GM12878 (cell line): ENCODE data around the gene NFATC1. TPM values are rescaled to one million over a fixed set of nuclear protein-coding genes. Genes with fewer than 3 reads are reported as not detected.

ENCODE experiments used
- ATAC-seq: fragments of 200-7000 bp; cut with Tn5 transposase; 3 replicates; pipeline ENCODE4 v1.9.1; 2020; ENCODE audit warnings: mild to moderate bottlenecking, moderate library complexity
- BruUV-seq: library from RNA; stranded (reverse); fragments of 400-500 nt; replicated peaks from 2 replicates; lab custom pipeline; 2021; lab: Mats Ljungman, UMichigan
- CTCF ChIA-PET: fragments of 300-600 bp; sonication (Branson Sonifier 250); formaldehyde crosslinking; extraction: SDS; loops from one replicate; lab custom pipeline; 2021; ENCODE audit warnings: inconsistent platforms; lab: Yijun Ruan, JAX
- POLR2A ChIA-PET: fragments of 350-600 bp; formaldehyde crosslinking; extraction: SDS; loops from one replicate; lab custom pipeline; 2021; ENCODE audit warnings: inconsistent platforms; lab: Charles Lee
- RAD21 ChIA-PET: fragments of 300-600 bp; sonication (Branson Sonifier 250); formaldehyde crosslinking; loops from one replicate; lab custom pipeline; 2023; ENCODE audit warnings: antibody characterized with exemption; ENCODE audit not compliant: unreplicated experiment; lab: Charles Lee
- SMC1A ChIA-PET: fragments of 300-600 bp; sonication (Branson Sonifier 250); formaldehyde crosslinking; loops from one replicate; lab custom pipeline; 2023; ENCODE audit not compliant: unreplicated experiment, uncharacterized antibody; lab: Charles Lee
- DNase-seq: peaks from one replicate; pipeline ENCODE4 v3.0.0-alpha.2; 2011; ENCODE audit warnings: low read depth, low spot score
- FAIRE-seq: peaks from 3 replicates; lab custom pipeline; 2011; peaks lifted over from hg19 to GRCh38; lab: Jason Lieb, UNC
- H2AFZ ChIP-seq: 2 replicates; pipeline ENCODE4 v1.6.0; 2011; ENCODE audit warnings: low read depth, low read length, control low read depth; ENCODE audit not compliant: control insufficient read depth
- H3K27ac ChIP-seq: 2 replicates; pipeline ENCODE4 v1.5.1; 2011; ENCODE audit warnings: control low read depth; ENCODE audit not compliant: control insufficient read depth, insufficient read depth
- H3K27me3 ChIP-seq, 2 experiments: replicated peaks in 1 of 2; 2 replicates each; pipeline versions ENCODE4 v1.6.0 to v1.6.1; 2011; ENCODE audit warnings: low read length in 1 of 2; ENCODE audit not compliant: control insufficient read depth in 2 of 2, insufficient read depth in 2 of 2
- H3K36me3 ChIP-seq, 2 experiments: 2 replicates each; pipeline ENCODE4 v1.5.1; 2011; ENCODE audit warnings: low read length in 1 of 2; ENCODE audit not compliant: control insufficient read depth in 2 of 2, insufficient read depth in 2 of 2
- H3K4me1 ChIP-seq: 2 replicates; pipeline ENCODE4 v1.6.1; 2011; ENCODE audit warnings: mild to moderate bottlenecking, low read length, moderate library complexity, mixed read lengths; ENCODE audit not compliant: control insufficient read depth, insufficient read depth
- H3K4me2 ChIP-seq: 2 replicates; pipeline ENCODE4 v1.6.0; 2011; ENCODE audit warnings: control low read depth; ENCODE audit not compliant: control insufficient read depth, insufficient read depth
- H3K4me3 ChIP-seq: fragments of 200-600 bp; sonication (generic); 2 replicates; pipeline ENCODE4 v1.5.1; 2016
- H3K79me2 ChIP-seq: 2 replicates; pipeline ENCODE4 v1.6.0; 2011; ENCODE audit warnings: low read length; ENCODE audit not compliant: control insufficient read depth, insufficient read depth
- H3K9ac ChIP-seq: 2 replicates; pipeline ENCODE4 v1.8.0; 2011; ENCODE audit warnings: low read length, control low read depth, mixed read lengths; ENCODE audit not compliant: control insufficient read depth, insufficient read depth
- H3K9me3 ChIP-seq: replicated peaks from 3 replicates; pipeline ENCODE4 v1.5.1; 2011; ENCODE audit warnings: mild to moderate bottlenecking, low read length; ENCODE audit not compliant: control insufficient read depth, insufficient read depth
- H4K20me1 ChIP-seq: 2 replicates; pipeline ENCODE4 v1.6.0; 2011; ENCODE audit not compliant: control insufficient read depth, insufficient read depth
- BCLAF1 ChIP-seq: fragments of 450-650 bp; IDR thresholded peaks from 2 replicates; pipeline ENCODE4 v1.6.1; 2017; ENCODE audit warnings: antibody characterized with exemption, mild to moderate bottlenecking, moderate library complexity
- BMI1 ChIP-seq: fragments of 450-650 bp; IDR thresholded peaks from 2 replicates; pipeline ENCODE4 v1.6.1; 2016; ENCODE audit warnings: mild to moderate bottlenecking, moderate library complexity, borderline replicate concordance
- EP300 ChIP-seq, 2 experiments: fragments of 150-350 bp in 1 of 2; IDR thresholded peaks; 2 replicates each; pipeline ENCODE4 v1.6.1; 2011 to 2012; ENCODE audit warnings: low read depth in 2 of 2, low read length in 2 of 2, borderline replicate concordance in 1 of 2, improper control_type of control experiment in 1 of 2, inconsistent platforms in 1 of 2; ENCODE audit not compliant: control insufficient read depth in 1 of 2
- ESRRA ChIP-seq: IDR thresholded peaks from 2 replicates; pipeline ENCODE4 v1.6.1; 2012; ENCODE audit warnings: mild to moderate bottlenecking, low read length, improper control_type of control experiment
- FOS ChIP-seq: IDR thresholded peaks from 3 replicates; pipeline ENCODE4 v1.6.1; 2011; ENCODE audit warnings: borderline replicate concordance; ENCODE audit not compliant: insufficient read length; ENCODE audit errors: extremely low read depth
- HDGF ChIP-seq: fragments of 450-650 bp; IDR thresholded peaks from 2 replicates; pipeline ENCODE4 v1.6.1; 2016; ENCODE audit warnings: antibody characterized with exemption
- NFIC ChIP-seq: IDR thresholded peaks from 2 replicates; pipeline ENCODE4 v1.6.1; 2012; ENCODE audit warnings: low read depth, mild to moderate bottlenecking, inconsistent platforms, low read length, moderate library complexity
- POU2F2 ChIP-seq: IDR thresholded peaks from 3 replicates; pipeline ENCODE4 v1.6.1; 2011; ENCODE audit warnings: low read depth, mild to moderate bottlenecking, low read length, borderline replicate concordance
- RAD21 ChIP-seq: IDR thresholded peaks from 2 replicates; pipeline ENCODE4 v1.6.1; 2011; ENCODE audit warnings: mild to moderate bottlenecking, low read depth, low read length, moderate library complexity; ENCODE audit not compliant: insufficient read depth
- RELB ChIP-seq: fragments of 450-650 bp; IDR thresholded peaks from 2 replicates; pipeline ENCODE4 v1.6.1; 2017; ENCODE audit warnings: low read depth, mild to moderate bottlenecking, moderate library complexity
- SP1 ChIP-seq: IDR thresholded peaks from one replicate; pipeline ENCODE4 v1.6.1; 2011; ENCODE audit warnings: low read depth, low read length
- STAT1 ChIP-seq: fragments of 450-650 bp; conservative IDR thresholded peaks from 2 replicates; pipeline ENCODE4 v1.6.1; 2014; ENCODE audit warnings: antibody characterized with exemption, mild to moderate bottlenecking
- TCF7 ChIP-seq: IDR thresholded peaks from 2 replicates; pipeline ENCODE4 v1.6.1; 2014; ENCODE audit warnings: antibody characterized with exemption, borderline replicate concordance
- WGBS: methylation state at CpG from one replicate; pipeline ENCODE4 v1.1.6; 2016; ENCODE audit warnings: low lambda C conversion rate; ENCODE audit not compliant: insufficient replicate concordance, insufficient coverage; ENCODE audit errors: missing lambda C conversion rate; 5-methylcytosine and 5-hydroxymethylcytosine counted together
- in situ Hi-C: fragments of 300-500 bp; cut with MboI; formaldehyde crosslinking; loops from 9 replicates; pipeline ENCODE4 v1.14.3; 2018; ENCODE audit warnings: mixed read lengths
- intact Hi-C: fragments of 100-400 bp; cut with micrococcal nuclease; formaldehyde crosslinking; loops from one replicate; pipeline ENCODE4 v1.14.2; 2022; ENCODE audit not compliant: unreplicated experiment
- polyA plus RNA-seq, 11 experiments: library from polyadenylated mRNA; depleted of rRNA in 4 of 11; unstranded in 6 of 11; stranded (reverse) in 5 of 11; fragments of >200 nt; fragmentation: Nextera tagmentation in 4 of 11; fragmentation: Illumina TruSeq in 1 of 11; extraction: Ambion mirVana in 4 of 11; extraction: Trizol in 1 of 11; gene quantifications; 1 replicate in 1 of 11; 2 replicates in 10 of 11; pipeline versions ENCODE4 v1.2.1 to v1.2.3, GENCODE V29; 2011 to 2016; ENCODE audit warnings: inconsistent platforms in 2 of 11, missing spikeins in 2 of 11, low read depth in 1 of 11
- total RNA-seq, 4 experiments: library from RNA; depleted of rRNA in 3 of 4; stranded (reverse); fragments of >200 nt in 3 of 4; fragmentation: Illumina TruSeq in 1 of 4; extraction: Trizol in 1 of 4; gene quantifications; 2 replicates each; pipeline versions ENCODE4 v1.2.1 to v1.2.3, GENCODE V29; 2013 to 2021
- TF ChIP-seq, protein P1 (sequence below): IDR thresholded peaks from 2 replicates; pipeline ENCODE4 v1.6.1; 2012; ENCODE audit warnings: low read depth, low read length, improper control_type of control experiment
- TF ChIP-seq, protein P2 (sequence below): fragments of 450-650 bp; IDR thresholded peaks from 2 replicates; pipeline ENCODE4 v1.6.1; 2016; ENCODE audit warnings: mild to moderate bottlenecking, moderate library complexity, borderline replicate concordance

Gene NFATC1
- total and polyA plus RNA-seq, 10 of the 15 experiments (the other 5 are each of a cell fraction or from before 2014, with no cell fraction given) = 0.84 to 20.8 (median 5.1) TPM

DNA sequence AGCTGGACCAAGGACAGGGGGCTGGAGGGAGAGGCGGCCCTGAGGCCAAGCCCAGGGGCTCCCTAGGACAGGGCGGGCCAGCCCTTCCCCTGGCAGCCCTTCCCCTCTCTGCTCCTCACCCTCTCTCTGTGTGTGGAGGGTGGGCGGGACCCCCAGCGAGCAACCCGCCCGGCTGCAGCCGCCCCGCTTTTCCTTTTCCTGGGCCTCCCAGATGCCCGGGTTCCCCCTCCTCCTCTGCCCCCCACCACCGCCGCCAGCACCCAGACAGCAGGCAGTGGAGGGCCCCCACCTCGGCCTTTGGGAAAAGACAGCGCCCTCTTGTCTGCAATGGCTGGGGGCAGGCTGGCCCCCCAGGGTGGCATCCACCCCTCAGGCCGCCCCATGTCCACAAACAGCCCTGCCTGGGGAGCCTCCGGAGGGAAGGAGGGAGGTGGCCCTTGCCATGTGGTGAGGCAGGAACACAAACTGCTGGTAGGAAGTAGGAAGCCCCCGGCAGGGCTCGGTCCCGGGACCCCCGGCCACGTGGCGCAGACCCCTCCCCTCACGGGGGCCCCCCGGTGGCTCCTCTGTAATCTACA, 148.7 kb downstream of the NFATC1 start (continued):
- TF ChIP-seq RELB (no peak), BCLAF1 (no peak), ESRRA (no peak), POU2F2 (no peak), FOS (no peak)
- TF ChIP-seq, protein P1, sequence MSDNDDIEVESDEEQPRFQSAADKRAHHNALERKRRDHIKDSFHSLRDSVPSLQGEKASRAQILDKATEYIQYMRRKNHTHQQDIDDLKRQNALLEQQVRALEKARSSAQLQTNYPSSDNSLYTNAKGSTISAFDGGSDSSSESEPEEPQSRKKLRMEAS = no peak
- TF ChIP-seq, all 136 proteins: peak for 0

- Histone ChIP-seq H3K79me2 (no peaks in the 10 kb centered on the region), H3K9ac (no peak overlapping the region), H3K36me3 (no peaks in the 10 kb centered on the region), H3K9me3 (no peaks in the 10 kb centered on the region; the same call in 2 of the 3 replicates), H3K4me2 (no peak overlapping the region), H3K27ac (no peak overlapping the region), H4K20me1 (no peaks in the 10 kb centered on the region), H3K4me1 (no peaks in the 10 kb centered on the region), H2AFZ (no peak overlapping the region), H3K4me3 (no peak overlapping the region), H3K27me3 (no peaks in the 10 kb centered on the region)
- intact Hi-C loops (no loop called here), in situ Hi-C loops (no loop called here)
- ChIA-PET CTCF (no interaction called here), POLR2A (interaction anchor here (0.6 kb wide), 1 partner anchor 73 kb away, joined by 3 read pairs; no protein-coding TSS in a partner anchor), RAD21 (no interaction called here), SMC1A (no interaction called here)
- 56% methylated on average over 19 of the region's 20 CpGs for WGBS
- ATAC-seq (no peak), FAIRE-seq (no peak), DNase-seq (no peak)
- no TSS peak for BruUV-seq
- TF ChIP-seq SP1 (no peak), HDGF (no peak), RAD21 (no peak), TCF7 (no peak), STAT1 (no peak), BMI1 (no peak), NFIC (no peak), EP300 (IDR thresholded peaks at IDR 0.05; ENCODE audit: borderline replicate concordance in 1 of 2, control insufficient read depth in 1 of 2, low read depth in 2 of 2, low read length in 2 of 2) (no peak)
- TF ChIP-seq, protein P2, sequence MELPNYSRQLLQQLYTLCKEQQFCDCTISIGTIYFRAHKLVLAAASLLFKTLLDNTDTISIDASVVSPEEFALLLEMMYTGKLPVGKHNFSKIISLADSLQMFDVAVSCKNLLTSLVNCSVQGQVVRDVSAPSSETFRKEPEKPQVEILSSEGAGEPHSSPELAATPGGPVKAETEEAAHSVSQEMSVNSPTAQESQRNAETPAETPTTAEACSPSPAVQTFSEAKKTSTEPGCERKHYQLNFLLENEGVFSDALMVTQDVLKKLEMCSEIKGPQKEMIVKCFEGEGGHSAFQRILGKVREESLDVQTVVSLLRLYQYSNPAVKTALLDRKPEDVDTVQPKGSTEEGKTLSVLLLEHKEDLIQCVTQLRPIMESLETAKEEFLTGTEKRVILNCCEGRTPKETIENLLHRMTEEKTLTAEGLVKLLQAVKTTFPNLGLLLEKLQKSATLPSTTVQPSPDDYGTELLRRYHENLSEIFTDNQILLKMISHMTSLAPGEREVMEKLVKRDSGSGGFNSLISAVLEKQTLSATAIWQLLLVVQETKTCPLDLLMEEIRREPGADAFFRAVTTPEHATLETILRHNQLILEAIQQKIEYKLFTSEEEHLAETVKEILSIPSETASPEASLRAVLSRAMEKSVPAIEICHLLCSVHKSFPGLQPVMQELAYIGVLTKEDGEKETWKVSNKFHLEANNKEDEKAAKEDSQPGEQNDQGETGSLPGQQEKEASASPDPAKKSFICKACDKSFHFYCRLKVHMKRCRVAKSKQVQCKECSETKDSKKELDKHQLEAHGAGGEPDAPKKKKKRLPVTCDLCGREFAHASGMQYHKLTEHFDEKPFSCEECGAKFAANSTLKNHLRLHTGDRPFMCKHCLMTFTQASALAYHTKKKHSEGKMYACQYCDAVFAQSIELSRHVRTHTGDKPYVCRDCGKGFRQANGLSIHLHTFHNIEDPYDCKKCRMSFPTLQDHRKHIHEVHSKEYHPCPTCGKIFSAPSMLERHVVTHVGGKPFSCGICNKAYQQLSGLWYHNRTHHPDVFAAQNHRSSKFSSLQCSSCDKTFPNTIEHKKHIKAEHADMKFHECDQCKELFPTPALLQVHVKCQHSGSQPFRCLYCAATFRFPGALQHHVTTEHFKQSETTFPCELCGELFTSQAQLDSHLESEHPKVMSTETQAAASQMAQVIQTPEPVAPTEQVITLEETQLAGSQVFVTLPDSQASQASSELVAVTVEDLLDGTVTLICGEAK = no peak
Observed at GRCh38 chr18:79545255-79545654, 149.5 kb downstream of the NFATC1 start.
